ENCODE data around the gene IRF6.

Gene IRF6

DNA sequence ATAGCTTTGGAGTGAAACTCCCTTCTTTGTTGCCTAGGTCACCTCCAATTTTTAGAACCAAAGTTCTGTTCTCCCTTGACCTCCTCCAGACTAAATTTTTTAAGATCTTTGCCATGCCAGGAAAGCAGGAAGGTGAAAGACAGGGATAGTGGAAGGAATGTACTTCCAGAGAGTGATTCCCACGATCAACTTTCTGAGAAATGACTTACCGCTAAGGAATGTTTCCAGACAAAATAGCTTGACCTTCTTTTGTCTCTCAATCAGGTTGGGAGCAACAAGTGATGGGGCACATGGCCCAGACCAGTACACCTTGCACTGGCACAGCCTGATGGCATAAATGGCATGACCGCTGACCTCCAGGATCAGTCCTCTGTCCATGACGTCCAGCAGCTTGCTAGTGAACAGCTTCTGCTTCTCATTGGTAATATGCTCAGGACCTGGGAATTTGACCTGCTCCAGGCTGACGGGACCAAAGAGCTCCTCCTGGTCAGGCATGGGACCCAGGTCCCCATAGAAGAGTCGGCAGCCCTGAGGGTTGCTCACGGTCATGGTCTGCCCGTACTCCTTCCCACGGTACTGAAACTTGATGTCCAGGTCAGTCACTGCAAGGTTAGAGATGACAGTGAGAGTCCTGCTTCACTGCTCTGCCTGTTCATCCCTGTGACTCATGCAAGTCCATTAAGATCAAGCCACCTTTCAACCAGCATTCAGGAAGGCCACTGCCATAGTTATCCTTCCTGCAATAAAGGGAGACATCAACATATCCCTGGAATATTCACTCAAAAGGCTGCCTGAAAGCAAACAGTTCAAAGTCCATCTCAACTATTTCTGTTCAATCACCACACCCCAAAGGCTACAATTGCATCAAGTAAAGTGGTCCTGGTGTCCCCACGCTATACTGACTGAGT is 15.4 kb downstream of the IRF6 start:
- DNase-seq (ENCODE audit: low read depth), result no peak

DNA sequence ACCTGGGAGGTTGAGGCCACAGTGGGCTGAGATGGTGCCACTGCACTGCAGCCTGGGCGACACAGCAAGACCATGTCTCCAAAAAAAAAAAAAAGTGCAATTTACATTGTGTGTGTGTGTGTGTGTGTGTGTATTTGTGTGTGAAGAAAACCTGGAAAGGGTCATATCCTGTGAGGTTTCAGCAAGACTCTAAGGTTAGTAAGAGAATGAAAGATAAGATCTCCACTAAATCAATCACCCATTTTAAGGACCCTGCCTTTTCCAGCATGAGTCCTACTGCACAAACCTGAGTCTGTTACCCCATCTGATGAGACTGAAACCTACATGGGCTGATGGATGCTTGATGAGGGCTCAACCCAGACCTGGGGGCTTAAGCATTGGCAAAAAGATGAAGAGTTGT is 16.7 kb downstream of the IRF6 start:
- no peak for DNase-seq (ENCODE audit: low read depth)

DNA sequence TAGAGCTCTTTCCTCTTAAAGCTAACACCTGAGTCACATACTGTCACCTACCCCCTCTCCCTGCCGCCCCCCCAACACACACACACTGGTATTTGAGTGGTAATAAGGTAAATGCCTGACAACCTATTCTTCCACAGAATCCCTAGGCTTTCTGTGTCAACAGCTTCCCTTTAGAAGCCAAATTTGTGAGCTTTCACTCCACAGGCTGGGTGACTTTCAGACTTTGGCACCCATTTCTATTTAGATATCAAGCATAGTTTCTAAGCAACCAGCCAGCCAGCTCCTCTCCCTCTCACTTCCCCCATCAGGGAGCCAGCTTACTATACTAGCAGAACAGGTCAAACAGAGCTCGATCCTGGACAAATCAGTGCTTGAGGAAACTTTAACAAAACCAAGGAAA is 18.4 kb downstream of the IRF6 start:
- DNase-seq (ENCODE audit: low read depth), result no peak

DNA sequence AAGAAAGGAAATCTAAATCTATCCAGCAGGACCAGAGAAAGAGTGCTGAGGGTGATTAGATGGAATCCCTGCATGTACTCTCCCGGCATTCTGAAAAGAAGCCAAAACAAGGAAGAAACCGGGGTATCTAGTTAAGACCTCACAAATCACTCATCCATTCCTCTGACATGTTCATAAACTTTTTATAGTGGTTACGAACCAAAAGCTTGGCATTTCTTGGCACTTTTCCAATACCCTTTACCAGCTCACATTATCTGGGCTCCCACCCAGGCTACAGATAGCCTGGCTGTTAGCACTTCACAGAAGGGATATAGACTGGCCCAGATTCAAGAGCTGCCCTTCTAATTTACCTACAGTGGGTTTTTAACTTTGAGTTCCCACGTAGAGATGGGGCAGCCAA is 19.8 kb downstream of the IRF6 start:
- no peak for DNase-seq (ENCODE audit: low read depth)

DNA sequence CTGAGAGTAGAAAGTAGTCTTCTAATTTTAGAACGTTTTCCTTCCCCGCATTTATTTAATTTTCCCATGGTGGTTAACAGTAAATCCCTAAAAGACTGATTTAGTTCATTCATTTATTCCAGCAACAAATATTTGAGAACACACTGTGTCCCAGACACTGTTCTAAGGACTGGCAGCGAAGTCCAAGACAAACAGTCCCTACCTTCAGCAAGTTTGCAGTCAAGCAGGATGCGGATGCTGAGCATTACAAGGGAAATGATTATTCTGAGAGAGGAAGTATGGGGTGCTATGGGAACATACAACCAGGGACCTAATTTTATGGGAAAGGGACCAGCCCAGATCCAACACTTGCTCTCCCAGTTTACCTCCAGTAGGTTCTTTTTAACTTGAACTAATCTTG is 20.4 kb downstream of the IRF6 start:
- DNase-seq (ENCODE audit: low read depth), result no peak

DNA sequence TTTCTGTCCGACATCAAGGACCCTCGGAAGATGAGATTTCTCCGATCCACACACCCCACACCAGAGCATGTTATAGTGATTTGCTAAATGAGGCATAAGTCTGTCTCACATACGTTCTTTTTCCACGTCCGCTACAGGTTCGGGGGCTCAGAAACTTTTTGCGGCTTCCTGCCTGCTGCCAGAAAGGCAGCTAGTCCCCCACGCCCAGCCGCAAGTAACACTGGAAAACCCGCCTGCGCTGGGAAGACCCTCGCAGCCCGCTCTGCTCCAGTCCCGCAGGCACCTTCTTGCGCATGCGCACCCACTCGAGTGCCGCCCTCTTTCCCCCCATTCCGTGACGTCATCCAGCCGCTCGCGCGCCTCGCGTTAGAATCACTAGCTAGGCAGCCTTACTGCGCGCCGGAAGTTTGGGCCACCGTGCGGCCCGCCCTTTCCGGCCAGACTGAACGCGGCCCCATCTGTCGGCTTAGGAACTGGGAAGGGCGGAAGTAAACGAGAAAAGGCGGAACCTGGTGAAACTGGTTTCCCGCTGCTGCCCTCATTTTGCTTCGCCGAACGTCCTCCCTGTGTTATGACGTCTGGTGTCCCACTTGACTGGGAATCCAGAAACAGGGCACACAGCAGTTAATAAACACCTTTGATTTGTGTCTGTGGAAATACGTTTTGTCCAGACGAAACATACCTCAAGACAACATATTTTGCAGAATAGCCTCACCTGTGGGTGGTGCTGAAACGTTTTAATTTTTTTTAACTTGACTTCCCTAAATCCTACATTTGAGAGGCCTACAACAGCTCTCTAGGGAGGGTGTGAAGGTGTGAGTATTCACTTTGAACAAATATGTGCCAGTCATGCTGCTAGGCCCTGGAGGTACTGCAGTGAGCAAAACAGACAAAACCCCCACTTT is 21.4 kb downstream of the IRF6 start, which contains the start of gene C1orf74:
Gene C1orf74, minus strand, starts transcription at position 295 of the 905 bp plus-strand sequence. CDS start 925 bp downstream, outside the sequence.
- DNase-seq (ENCODE audit: low read depth), result peak; percentile 97

DNA sequence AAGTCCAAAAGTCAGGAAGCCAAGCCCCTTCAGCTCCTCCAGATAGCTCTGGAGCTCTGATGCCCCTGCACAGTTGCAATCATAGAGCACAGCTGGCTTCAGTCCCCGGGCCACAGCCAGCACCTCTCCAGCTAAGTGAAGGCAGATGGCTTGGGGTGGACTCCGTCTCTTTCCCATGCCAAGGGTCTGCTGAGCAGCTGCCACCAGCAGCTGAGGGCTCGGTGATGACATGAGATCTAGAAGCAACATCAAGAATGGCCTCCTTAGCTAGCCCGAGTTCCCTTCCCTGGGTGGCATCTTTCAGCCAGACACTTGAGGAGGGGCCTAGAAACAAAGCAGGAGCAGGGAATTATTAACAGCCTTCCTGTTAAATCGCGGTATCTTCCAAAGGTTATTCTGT is 22.6 kb downstream of the IRF6 start:
- no peak for DNase-seq (ENCODE audit: low read depth)

DNA sequence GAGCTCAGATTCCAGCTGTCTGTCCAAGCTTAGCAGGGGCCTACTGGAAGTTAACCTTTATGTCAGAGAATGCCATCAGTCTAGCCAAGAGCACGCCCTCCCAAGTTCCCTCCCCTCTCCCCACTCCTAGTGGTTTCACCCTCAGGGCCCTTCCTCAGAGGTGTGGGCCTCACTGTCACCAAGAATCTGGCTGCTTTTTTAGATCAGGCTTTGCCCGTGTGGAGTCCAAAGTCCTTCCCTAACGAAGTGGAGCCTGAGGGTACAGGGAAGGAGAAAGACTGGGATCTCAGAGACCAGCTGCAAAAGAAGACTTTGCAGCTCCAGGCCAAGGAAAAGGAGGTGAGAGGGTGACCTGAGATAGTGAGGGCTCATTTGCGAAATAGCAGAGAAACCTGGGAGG is 25.7 kb downstream of the IRF6 start:
- DNase-seq (ENCODE audit: low read depth), result no peak

DNA sequence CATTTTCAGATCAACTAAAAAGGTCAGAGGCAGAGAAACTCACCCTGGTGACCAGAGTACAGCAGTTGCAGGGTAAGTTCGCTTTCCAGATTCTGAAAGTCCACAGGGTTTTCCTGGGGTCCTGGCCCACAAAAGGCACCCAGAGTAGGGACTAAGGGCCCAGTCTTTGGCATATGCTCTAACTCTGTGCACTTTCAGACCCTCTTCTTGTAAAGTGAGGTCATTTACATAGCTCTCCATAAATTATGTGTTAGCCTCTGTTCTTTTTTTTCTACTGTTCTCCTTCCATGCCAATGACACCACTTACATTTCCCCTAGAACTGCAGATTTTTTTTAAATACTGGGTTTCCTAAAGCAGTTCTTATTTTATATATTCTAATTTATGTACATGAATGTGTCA is 27.8 kb downstream of the IRF6 start:
- DNase-seq (ENCODE audit: low read depth), result no peak

DNA sequence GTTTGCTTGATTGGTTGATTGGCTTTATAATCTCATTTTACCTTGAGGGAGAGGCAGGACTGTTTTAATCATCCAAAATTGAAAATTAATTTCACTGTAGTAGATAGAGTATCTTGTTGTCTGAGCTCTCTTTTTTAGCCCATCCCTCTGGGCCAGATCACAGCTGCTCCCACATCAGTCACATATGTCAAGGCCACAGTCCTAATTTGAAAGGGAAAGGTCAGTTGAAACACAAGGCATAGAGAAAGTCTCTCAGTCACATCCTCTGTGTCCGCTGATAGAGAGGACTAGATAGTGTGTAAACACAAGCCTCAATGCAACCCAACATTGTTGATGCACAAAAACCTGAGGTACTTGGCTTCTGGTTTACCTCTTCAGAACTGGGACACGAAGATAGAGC is 28.4 kb downstream of the IRF6 start:
- DNase-seq (ENCODE audit: low read depth), result no peak

DNA sequence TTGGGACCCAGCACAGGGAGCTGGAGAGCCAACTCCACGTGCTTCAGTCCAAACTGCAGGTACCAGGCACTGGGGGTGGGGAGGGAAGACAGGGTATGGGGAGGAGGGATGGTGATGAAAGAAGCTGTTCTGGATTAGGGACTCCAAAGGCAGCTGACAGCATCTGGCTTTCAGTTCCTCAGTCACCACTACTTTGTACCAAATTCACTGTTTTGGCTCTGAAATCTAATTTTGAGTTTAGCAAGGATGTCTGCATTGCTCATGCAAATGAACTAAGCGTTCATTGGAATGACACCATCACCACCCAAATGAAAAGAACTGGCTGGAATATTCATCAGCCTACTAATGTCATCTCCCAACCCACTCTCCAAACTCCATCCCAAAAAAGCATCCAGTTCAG is 30.3 kb downstream of the IRF6 start:
- DNase-seq (ENCODE audit: low read depth), result no peak

DNA sequence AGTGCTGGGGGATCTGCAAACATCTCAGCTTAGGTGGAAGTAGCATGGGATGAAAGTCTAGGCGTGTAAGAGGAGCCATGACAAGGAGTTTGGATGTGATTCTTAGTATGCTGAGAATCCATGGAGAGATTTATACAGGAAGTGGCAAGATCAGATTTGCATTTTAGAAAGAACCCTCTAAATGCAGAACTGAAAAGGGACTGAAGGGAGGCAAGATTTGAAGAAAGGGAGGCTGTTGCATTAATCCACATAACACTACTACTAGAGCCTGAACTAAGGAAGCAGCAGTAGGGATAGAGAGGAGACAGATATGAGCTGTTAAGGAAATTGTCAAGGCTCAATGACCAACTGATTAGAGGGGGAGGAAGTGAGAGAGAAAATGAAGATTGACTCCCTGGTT is 31.4 kb downstream of the IRF6 start:
- DNase-seq (ENCODE audit: low read depth), result no peak

DNA sequence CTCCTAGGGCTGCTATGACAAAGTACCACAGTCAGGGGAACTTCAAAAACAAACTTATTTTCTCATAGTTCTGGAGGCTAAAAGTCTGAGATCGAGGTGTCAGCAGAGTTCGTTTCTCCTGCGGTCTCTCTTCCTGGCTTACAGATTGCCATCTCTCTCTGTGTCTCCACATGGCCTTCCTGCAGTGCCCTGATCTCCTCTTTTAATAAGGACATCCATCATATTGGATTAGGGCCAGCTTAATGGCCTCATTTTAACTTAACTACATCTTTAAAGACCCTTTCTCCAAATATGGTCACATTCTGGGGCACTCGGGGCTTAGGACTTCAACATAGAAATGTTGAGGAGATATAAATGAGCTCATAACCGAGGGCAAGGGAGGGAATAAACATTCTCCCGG is 33.8 kb downstream of the IRF6 start:
- no peak for DNase-seq (ENCODE audit: low read depth)

DNA sequence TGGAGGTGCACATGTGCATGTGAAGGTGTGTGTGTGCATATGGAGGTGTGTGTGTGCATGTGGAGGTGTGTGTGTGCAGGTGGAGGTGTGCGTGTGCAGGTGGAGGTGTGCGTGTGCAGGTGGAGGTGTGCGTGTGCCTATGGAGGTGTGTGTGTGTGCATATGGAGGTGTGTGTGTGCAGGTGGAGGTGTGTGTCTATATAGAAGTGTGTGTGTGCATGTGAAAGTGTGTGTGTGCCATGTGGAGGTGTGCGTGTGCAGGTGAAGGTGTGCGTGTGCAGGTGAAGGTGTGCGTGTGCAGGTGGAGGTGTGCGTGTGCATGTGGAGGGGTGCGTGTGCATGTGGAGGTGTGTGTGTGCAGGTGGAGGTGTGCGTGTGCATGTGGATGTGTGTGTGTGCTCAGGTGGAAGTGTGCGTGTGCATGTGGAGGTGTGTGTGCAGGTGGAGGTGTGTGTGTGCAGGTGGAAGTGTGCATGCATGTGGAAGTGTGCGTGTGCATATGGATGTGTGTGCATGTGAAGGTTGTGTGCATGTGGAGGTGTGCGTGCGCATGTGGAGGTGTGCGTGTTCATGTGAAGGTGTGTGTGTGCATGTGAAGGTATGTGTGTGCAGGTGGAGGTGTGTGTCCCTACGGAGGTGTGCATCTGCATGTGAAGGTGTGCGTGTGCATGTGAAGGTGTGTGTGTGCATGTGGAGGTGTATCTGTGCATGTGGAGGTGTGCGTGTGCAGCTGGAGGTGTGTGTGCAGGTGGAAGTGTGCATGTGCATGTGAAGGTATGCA is 35.1 kb downstream of the IRF6 start:
- no peak for DNase-seq (ENCODE audit: low read depth)

DNA sequence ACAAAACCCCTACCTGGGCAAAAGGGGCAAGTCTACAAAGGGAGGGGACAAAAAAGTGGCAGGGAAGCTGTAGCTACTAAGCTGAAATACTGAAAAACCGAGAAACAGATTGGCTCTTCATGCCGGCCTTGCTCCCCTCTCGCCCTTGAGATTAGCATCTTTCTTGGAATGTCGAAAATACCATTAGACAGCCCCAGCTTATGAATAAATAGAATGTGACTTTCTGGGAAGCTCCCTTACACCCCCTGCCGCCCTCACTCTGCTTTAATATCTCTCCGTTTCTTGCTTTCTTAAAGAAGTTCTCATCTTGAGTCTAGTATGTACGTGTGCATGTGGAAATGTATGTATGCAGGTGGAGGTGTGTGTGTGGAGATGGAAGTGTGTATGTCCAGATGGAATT is 36.0 kb downstream of the IRF6 start:
- DNase-seq (ENCODE audit: low read depth), result peak; percentile 30

DNA sequence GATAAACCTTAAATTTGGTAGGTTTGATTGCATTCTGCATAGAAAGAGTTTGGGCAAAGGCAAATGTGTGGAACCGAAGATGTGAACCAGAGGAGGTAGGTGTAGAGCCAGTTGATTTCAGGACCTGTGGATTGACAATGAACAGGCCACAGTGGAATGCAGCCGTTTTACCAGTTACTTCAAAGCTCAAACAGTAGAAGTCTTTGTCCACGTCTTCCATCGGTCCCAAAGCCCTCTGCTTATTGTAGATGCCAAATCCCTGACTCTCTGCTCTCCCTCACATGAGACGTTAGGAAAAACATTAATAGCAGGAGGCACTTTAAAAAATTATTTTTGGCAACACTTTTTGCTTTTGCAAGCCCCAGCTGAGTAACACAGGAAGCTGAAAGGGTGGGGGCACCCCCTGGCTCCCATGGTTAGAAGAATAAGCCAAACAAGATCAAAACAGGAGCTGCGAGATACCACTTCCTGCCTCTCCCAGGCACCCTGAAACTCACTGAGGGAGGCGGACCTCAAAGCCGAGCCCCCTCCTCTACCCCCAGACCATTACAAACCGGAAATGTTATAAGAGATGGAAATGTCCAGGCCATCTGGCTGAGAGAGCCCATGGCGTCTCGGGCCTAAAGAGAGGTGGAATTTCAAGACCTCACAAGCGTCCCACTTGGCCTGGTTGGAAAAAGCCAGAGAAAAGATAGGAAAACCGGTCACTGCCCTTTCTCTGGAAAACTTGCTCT is 36.6 kb downstream of the IRF6 start:
- peak; percentile 84 for DNase-seq (ENCODE audit: low read depth)

DNA sequence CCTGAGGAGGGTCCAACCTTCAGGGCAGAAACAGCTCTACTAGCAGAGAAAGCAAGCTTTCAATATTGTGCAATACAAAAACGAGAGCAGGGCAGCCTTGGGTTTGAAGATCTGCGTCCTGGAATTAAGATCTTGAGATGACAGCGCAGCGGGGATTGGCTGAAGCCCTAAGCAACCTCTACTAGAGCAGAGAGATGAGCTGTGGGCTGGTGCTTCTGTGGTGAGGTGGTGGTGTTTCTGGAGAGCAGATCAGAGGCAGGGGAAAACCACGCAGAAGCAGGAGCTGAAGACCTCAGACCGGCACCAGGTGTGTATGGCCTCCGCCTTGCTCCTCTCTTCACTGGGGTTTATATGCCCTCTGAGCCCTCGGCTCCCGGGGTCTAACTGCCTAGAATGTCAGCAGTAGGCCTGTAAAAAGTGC is 37.6 kb downstream of the IRF6 start:
- DNase-seq (ENCODE audit: low read depth), result no peak

DNA sequence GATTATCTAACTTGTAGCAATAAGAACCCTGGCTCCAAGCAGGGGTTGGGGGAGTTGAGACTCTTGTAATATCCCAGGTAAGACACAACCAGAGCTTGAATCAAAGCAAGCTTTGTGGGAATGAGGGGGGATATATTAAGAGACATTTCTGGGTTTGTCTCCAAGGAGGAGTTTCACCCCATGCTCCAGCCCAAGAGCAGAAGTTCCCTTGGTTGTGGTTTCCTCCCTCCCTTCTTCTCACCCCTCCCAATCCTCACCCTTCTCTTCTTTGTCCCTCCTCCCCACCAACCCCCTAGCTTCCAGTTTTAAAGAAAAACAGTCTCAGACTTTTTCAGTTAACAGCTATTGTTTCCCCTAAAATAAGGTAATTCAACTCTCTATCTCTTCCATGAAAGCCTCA is 38.2 kb downstream of the IRF6 start:
- no peak for DNase-seq (ENCODE audit: low read depth)

DNA sequence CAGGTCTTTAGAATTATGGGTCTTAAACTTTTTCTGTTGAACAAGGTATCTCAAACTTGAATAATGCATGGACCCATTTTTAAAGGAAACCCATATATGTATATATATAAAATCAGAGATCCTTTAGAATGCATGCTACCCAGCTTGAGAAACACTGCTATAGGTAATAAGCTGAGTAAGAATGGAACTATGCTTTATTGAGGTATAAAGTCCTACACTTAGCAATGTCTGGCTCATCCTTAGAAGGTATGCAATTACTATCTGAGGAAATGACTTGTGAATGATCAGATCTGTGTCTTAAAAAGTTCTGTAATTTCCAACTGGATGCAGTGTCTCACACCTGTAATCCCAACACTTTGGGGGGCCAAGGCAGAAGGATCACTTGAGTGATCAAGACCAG is 38.8 kb downstream of the IRF6 start:
- no peak for DNase-seq (ENCODE audit: low read depth)

DNA sequence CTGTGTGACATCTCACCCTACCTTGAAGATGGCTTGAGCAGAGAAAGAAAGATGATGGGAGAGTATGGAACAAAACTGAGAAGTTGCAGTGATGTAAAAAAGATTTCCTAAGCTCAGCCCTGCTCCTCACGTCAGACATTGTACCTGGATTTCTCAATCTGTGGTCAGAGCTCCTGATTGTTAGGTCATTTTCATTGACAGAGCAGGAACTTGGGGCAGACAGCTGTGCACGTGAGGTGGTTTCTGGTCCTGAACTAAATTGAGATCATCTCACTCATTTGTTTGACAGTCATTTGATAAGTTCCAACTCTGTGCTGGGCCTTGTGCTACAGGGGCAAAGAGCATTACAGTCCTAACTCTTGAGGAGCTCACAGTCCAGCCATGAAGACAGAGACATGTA is 39.9 kb downstream of the IRF6 start:
- DNase-seq (ENCODE audit: low read depth), result no peak

DNA sequence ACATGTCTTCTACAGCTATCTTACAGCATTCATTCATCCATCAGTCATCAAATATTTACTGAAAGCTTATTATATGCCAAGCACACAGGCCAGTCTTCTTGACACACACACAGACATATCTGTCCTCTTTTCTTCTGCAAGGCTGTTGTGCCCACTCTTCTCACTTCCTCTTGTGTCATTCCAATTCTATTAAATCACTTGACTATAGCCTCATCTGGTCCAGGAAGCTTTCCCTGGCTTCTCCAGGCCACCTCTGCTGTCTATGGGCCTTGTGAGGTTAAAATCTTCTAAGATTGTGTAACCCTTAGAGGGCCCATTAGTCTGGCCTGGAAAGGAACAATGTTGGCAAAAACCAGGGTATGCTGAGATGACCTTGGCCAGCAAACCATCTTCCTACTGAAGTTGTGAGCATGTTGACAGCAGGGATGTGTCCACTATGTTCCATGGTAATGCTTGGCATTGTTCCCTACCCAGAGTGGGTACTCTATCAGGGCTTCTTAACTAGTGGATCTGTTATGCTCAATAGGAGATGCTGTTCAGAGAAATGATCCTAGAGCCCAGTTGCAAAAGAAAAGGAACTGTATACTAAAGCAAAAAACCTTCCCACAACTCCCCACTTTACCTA is 44.8 kb downstream of the IRF6 start:
- no peak for DNase-seq (ENCODE audit: low read depth)

Data from iris pigment epithelial cell (primary cell).